Nephron (organoid): Measurements from ENCODE around the gene MS4A13.
"Not testable (repeated sequence)": the region's sequence is repeated elsewhere in the genome, so short reads cannot be mapped to it uniquely, and the experiment has no call there.

Source experiments
- H3K27ac Mint-ChIP-seq, 3 experiments: 2 replicates each; pipeline ENCODE4 v1.8.0; 2020; ENCODE audit warnings: mixed read lengths in 3 of 3, mild to moderate bottlenecking in 2 of 3, moderate library complexity in 1 of 3
- H3K27me3 Mint-ChIP-seq: 2 replicates; pipeline ENCODE4 v1.8.0; 2021; ENCODE audit warnings: low read depth, mild to moderate bottlenecking, moderate library complexity, mixed read lengths
- H3K36me3 Mint-ChIP-seq: 2 replicates; pipeline ENCODE4 v1.8.0; 2020; ENCODE audit warnings: low read depth, mixed read lengths
- H3K4me1 Mint-ChIP-seq: 2 replicates; pipeline ENCODE4 v1.8.0; 2020; ENCODE audit warnings: mixed read lengths
- H3K4me3 Mint-ChIP-seq, 3 experiments: 2 replicates each; pipeline ENCODE4 v1.8.0; 2020; ENCODE audit warnings: mild to moderate bottlenecking in 3 of 3, mixed read lengths in 3 of 3, moderate library complexity in 2 of 3
- H3K9me3 Mint-ChIP-seq: 2 replicates; pipeline ENCODE4 v1.8.0; 2020; ENCODE audit warnings: mixed read lengths
- CTCF ChIP-seq, 3 experiments: fragments of 200-600 bp; sonication (generic); IDR thresholded peaks; one replicate each; pipeline ENCODE4 v1.5.0; 2021; ENCODE audit warnings: antibody characterized with exemption in 3 of 3; ENCODE audit not compliant: unreplicated experiment in 3 of 3

Gene MS4A13

DNA sequence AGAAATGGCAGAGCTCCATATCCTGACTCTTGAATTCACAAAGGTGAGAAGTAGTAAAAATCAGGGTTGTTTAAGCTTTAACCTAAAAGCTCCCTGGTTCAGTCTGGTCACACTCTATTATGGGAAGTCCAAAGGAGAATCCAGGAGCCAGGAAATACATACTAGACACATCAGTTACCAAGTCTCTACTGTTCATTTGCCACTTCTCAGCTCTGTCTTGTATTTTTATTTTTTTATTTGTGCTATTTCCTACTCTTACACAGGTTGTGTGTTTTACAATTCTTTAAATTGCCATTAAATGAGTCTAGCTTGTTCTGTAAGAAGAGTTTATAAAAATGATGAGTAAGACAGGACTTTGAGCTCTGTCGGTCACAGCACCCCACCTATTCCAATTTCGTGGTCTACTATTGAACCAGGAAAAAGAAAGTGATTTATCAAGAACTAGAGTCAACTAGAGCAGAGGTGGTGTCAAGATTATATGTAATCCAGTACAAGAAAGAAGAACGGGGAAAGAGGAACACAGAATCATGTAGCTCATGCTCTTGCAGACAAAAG, 12.9 kb upstream of the MS4A13 start:
- no peaks in the 10 kb centered on the region for H3K9me3 Mint-ChIP-seq
- no peak overlapping the region for H3K4me3 Mint-ChIP-seq
- H3K36me3 Mint-ChIP-seq: no peaks in the 10 kb centered on the region
- H3K27ac Mint-ChIP-seq: no peak overlapping the region
- no peak for TF ChIP-seq CTCF (IDR thresholded peaks at IDR 0.05; ENCODE audit: unreplicated experiment in 3 of 3)
- no peaks in the 10 kb centered on the region for H3K27me3 Mint-ChIP-seq
- H3K4me1 Mint-ChIP-seq: peaks cover 37% of the 10 kb centered on the region

- Mint-ChIP-seq H3K4me3 (no peak overlapping the region), H3K4me1 (peaks cover 30% of the 10 kb centered on the region), H3K9me3 (peaks cover 4% of the 10 kb centered on the region), H3K27ac (peak overlapping the region in 2 of 3 experiments; percentile 1 to 26), H3K36me3 (no peaks in the 10 kb centered on the region), H3K27me3 (no peaks in the 10 kb centered on the region)
- TF ChIP-seq CTCF (IDR thresholded peaks at IDR 0.05; ENCODE audit: unreplicated experiment in 3 of 3): no peak
These were observed 10.8 kb upstream of the MS4A13 start for GRCh38 chr11:60504219-60504905.

DNA sequence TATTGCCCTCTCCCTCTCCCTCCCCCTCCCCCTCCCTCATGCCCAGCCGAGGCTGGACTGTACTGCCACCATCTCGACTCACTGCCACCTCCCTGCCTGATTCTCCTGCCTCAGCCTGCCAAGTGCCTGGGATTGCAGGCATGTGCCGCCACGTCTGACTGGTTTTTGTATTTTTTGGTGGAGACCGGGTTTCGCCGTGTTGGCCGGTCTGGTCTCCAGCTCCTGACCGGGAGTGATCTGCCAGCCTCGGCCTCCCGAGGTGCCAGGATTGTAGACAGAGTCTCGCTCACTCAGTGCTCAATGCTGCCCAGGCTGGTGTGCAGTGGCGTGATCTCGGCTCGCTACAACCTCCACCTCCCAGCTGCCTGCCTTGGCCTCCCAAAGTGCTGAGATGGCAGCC, 5.6 kb upstream of the MS4A13 start:
- peaks cover 36% of the 10 kb centered on the region for H3K4me1 Mint-ChIP-seq
- H3K4me3 Mint-ChIP-seq, H3K27me3 Mint-ChIP-seq, H3K36me3 Mint-ChIP-seq, H3K9me3 Mint-ChIP-seq: not testable (repeated sequence)
- H3K27ac Mint-ChIP-seq: peak overlapping the region; percentile 70 to 98 (median 97)

DNA sequence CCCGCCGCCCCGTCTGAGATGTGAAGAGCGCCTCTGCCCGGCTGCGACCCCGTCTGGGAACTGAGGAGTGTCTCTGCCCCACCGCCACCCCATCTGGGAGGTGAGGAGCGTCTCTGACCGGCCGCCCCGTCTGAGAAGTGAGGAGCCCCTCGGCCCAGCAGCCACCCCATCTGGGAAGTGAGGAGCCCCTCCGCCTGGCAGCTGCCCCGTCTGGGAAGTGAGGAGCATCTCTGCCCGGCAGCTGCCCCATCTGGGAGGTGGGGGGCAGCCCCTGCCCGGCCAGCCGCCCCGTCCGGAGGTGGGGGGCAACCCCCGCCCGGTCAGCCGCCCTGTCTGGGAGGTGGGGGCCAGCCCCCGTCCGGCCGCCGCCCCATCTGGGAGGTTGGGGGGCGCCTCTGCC, 5.0 kb upstream of the MS4A13 start:
- not testable (repeated sequence) for H3K4me3 Mint-ChIP-seq, H3K27me3 Mint-ChIP-seq
- peaks cover 31% of the 10 kb centered on the region for H3K4me1 Mint-ChIP-seq

DNA sequence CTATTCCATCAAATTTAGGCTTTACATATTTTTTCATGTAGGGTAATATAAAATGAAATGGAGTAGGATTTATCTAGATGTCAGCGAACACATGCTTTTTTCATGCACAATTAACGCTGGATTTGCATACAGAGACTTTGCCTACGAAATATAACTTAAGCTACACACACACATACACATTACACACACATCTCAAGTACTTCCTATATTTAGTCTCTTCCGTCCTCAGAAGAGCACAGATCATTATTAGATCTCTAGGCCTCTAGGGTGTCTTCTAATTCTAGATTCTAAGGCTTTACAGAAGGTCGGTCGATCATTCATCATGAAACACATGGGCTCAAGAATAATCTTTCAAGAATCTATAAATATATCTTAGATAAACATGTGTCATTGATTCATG, 3.8 kb upstream of the MS4A13 start:
- no peak for TF ChIP-seq CTCF (IDR thresholded peaks at IDR 0.05; ENCODE audit: unreplicated experiment in 3 of 3)
- H3K9me3 Mint-ChIP-seq: peaks cover 4% of the 10 kb centered on the region
- H3K4me1 Mint-ChIP-seq: peaks cover 36% of the 10 kb centered on the region
- no peaks in the 10 kb centered on the region for H3K36me3 Mint-ChIP-seq
- no peak overlapping the region for H3K4me3 Mint-ChIP-seq
- peak overlapping the region in 2 of 3 experiments; percentile 75 to 80 for H3K27ac Mint-ChIP-seq
- no peaks in the 10 kb centered on the region for H3K27me3 Mint-ChIP-seq

More for the DNA sequence above, 5.0 kb upstream of the MS4A13 start:
- H3K36me3 Mint-ChIP-seq, H3K9me3 Mint-ChIP-seq, H3K27ac Mint-ChIP-seq: not testable (repeated sequence)

DNA sequence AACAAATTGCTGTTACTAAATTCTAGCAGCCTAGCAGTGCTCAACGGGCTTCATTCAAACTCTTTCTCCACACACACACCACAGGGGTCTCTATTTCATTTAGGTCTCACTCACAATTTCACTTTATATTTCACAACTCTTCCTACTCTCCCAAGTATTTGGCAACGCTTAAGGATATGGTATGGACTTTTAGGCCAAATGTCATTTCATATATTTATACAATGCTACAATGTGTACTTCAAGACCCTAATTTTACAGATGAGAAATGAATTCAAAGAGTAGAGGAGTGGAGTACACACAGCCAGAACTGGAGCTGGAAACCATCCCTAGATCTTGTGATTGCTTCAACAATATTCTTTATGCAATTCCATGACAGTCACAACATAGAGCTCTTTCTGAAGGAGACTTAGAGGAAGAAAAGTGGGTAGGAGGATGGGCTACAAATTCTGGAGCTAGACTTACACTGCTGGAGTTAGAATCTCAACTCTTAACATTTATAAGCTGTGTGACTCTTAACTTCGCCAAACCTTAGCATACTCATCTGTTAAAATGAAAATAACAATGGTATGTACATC, 2.5 kb upstream of the MS4A13 start:
- Mint-ChIP-seq H3K4me1 (peaks cover 36% of the 10 kb centered on the region), H3K4me3 (no peak overlapping the region), H3K36me3 (no peaks in the 10 kb centered on the region), H3K27ac (peak overlapping the region; percentile 4 to 80 (median 75)), H3K27me3 (no peaks in the 10 kb centered on the region), H3K9me3 (peaks cover 4% of the 10 kb centered on the region)
- TF ChIP-seq CTCF (IDR thresholded peaks at IDR 0.05; ENCODE audit: unreplicated experiment in 3 of 3): no peak
